K562 (cell line): Measurements from ENCODE around the gene JKAMP. TPM values are rescaled to one million over a fixed set of nuclear protein-coding genes. Genes with fewer than 3 reads are reported as not detected.
A peak's percentile ranks its signal among the peaks of the same experiment; 100 is the strongest.

Experiments used
- ARID4B ChIP-seq: sonication (generic); formaldehyde crosslinking; IDR thresholded peaks from 2 replicates; pipeline ENCODE4 v1.8.0; 2022; ENCODE audit warnings: mild to moderate bottlenecking, missing genetic modification reagents
- CHD7 ChIP-seq: fragments of 200-600 bp; sonication (generic); IDR thresholded peaks from one replicate; pipeline ENCODE4 v1.6.1; 2012; ENCODE audit warnings: mild to moderate bottlenecking, low read depth, low read length, inconsistent platforms
- CSDE1 ChIP-seq, 2 experiments: fragments of 450-650 bp; IDR thresholded peaks; 2 replicates each; pipeline ENCODE4 v1.6.1; 2016; ENCODE audit warnings: mild to moderate bottlenecking in 1 of 2
- FOSL1 ChIP-seq: fragments of 200-800 bp; sonication (Bioruptor generic); conservative IDR thresholded peaks from 2 replicates; pipeline ENCODE4 v1.6.1; 2016; ENCODE audit warnings: missing genetic modification characterization, missing compliant biosample characterization
- HDAC1 ChIP-seq, 2 experiments: fragments of 450-650 bp; IDR thresholded peaks; 2 replicates each; pipeline ENCODE4 v1.6.1; 2016 to 2017; ENCODE audit warnings: inconsistent platforms in 1 of 2, mild to moderate bottlenecking in 1 of 2, moderate library complexity in 1 of 2
- KDM2B ChIP-seq: fragments of 250-450 bp; sonication (Bioruptor Pico); IDR thresholded peaks from 2 replicates; pipeline ENCODE4 v1.8.0; 2021; ENCODE audit warnings: mild to moderate bottlenecking, moderate library complexity
- KLF13 ChIP-seq: fragments of 450-650 bp; IDR thresholded peaks from 2 replicates; pipeline ENCODE4 v1.6.1; 2016; ENCODE audit warnings: missing genetic modification characterization, low read depth, mild to moderate bottlenecking, missing compliant biosample characterization, moderate library complexity, borderline replicate concordance
- POLR2A ChIP-seq: fragments of 450-650 bp; conservative IDR thresholded peaks from 2 replicates; pipeline ENCODE4 v1.6.1; 2016
- PRDM10 ChIP-seq: fragments of 450-650 bp; IDR thresholded peaks from 2 replicates; pipeline ENCODE4 v1.6.1; 2018; ENCODE audit not compliant: partially characterized antibody
- polyA plus RNA-seq, 8 experiments: library from polyadenylated mRNA; depleted of rRNA in 4 of 8; stranded (reverse) in 5 of 8; unstranded in 3 of 8; fragments of >200 nt; fragmentation: Nextera tagmentation in 2 of 8; fragmentation: Illumina TruSeq in 1 of 8; extraction: Ambion mirVana in 2 of 8; extraction: Trizol in 1 of 8; gene quantifications; 2 replicates each; pipeline versions ENCODE4 v1.2.1 to v1.2.3, GENCODE V29; 2011 to 2014; ENCODE audit warnings: inconsistent platforms in 1 of 8, missing spikeins in 1 of 8
- total RNA-seq, 7 experiments: library from RNA; depleted of rRNA in 6 of 7; stranded (reverse); fragments of >200 nt in 6 of 7; fragmentation: Illumina TruSeq in 2 of 7; extraction: Trizol in 2 of 7; gene quantifications; 2 replicates each; pipeline versions ENCODE4 v1.2.1 to v1.2.3, GENCODE V29; 2011 to 2021; ENCODE audit warnings: low replicate concordance in 1 of 7

The JKAMP gene
- total and polyA plus RNA-seq, 9 of the 15 experiments (the other 6 are each of a cell fraction or from before 2014, with no cell fraction given), result 19.3 to 119 (median 33.8) TPM

GRCh38 chr14:59483363-59483762 is 954 bp upstream of the JKAMP start (continued):
- TF ChIP-seq CHD7 (no peak), KLF13 (no peak), FOSL1 (tag) (0 out of 2 replicates have a peak, but pooled peaks have one; percentile 24), PRDM10 (peak; percentile 8), POLR2A (no peak), HDAC1 (IDR thresholded peaks at IDR 0.05) (no peak), ARID4B (CRISPR knock-in tag) (no peak), CSDE1 (IDR thresholded peaks at IDR 0.05) (no peak), KDM2B (CRISPR knock-in tag) (no peak)
